ENCODE results near the gene PRCD.

Gene PRCD

GRCh38 chr17:76542984-76543383, 3.1 kb downstream of the PRCD start:
- Histone ChIP-seq H3K9ac (ENCODE audit: low read depth, low read length) (no peak overlapping the region), H3K4me2 (ENCODE audit: insufficient read depth, low read length) (no peak overlapping the region), H3K27me3 (ENCODE audit: insufficient read depth, low read length, poor library complexity) (no peaks in the 10 kb centered on the region), H2AFZ (ENCODE audit: low read depth, low read length) (no peak overlapping the region), H3K36me3 (ENCODE audit: insufficient read depth, low read length) (no peaks in the 10 kb centered on the region), H4K20me1 (ENCODE audit: insufficient read depth, low read length) (no peaks in the 10 kb centered on the region), H3K4me1 (ENCODE audit: insufficient read depth, low read length) (peaks cover 11% of the 10 kb centered on the region), H3K4me3 (ENCODE audit: low read depth in 1 of 2, low read length in 2 of 2) (no peak overlapping the region), H3K79me2 (ENCODE audit: insufficient read depth, low read length) (no peaks in the 10 kb centered on the region), H3K9me3 (ENCODE audit: insufficient read depth, low read length, severe bottlenecking) (no peaks in the 10 kb centered on the region), H3K27ac (ENCODE audit: low read length) (no peak overlapping the region)
- no peak for TF ChIP-seq EZH2 (IDR thresholded peaks at IDR 0.05; ENCODE audit: borderline replicate concordance, low read depth, low read length, severe bottlenecking)
- TF ChIP-seq, protein P1, sequence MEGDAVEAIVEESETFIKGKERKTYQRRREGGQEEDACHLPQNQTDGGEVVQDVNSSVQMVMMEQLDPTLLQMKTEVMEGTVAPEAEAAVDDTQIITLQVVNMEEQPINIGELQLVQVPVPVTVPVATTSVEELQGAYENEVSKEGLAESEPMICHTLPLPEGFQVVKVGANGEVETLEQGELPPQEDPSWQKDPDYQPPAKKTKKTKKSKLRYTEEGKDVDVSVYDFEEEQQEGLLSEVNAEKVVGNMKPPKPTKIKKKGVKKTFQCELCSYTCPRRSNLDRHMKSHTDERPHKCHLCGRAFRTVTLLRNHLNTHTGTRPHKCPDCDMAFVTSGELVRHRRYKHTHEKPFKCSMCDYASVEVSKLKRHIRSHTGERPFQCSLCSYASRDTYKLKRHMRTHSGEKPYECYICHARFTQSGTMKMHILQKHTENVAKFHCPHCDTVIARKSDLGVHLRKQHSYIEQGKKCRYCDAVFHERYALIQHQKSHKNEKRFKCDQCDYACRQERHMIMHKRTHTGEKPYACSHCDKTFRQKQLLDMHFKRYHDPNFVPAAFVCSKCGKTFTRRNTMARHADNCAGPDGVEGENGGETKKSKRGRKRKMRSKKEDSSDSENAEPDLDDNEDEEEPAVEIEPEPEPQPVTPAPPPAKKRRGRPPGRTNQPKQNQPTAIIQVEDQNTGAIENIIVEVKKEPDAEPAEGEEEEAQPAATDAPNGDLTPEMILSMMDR (IDR thresholded peaks at IDR 0.05; ENCODE audit: borderline replicate concordance, extremely low read depth, low read length, poor library complexity, severe bottlenecking) = no peak
- no peak for ATAC-seq (ENCODE audit: insufficient read depth, low read depth)
- no peak for DNase-seq

GRCh38 chr17:76543482-76543825, 3.6 kb downstream of the PRCD start:
- Histone ChIP-seq H3K9ac (ENCODE audit: low read depth, low read length) (no peak overlapping the region), H3K36me3 (ENCODE audit: insufficient read depth, low read length) (no peaks in the 10 kb centered on the region), H3K27me3 (ENCODE audit: insufficient read depth, low read length, poor library complexity) (no peaks in the 10 kb centered on the region), H3K4me3 (ENCODE audit: low read depth in 1 of 2, low read length in 2 of 2) (no peak overlapping the region), H2AFZ (ENCODE audit: low read depth, low read length) (no peak overlapping the region), H3K4me2 (ENCODE audit: insufficient read depth, low read length) (no peak overlapping the region), H4K20me1 (ENCODE audit: insufficient read depth, low read length) (no peaks in the 10 kb centered on the region), H3K4me1 (ENCODE audit: insufficient read depth, low read length) (peaks cover 11% of the 10 kb centered on the region), H3K27ac (ENCODE audit: low read length) (no peak overlapping the region), H3K79me2 (ENCODE audit: insufficient read depth, low read length) (no peaks in the 10 kb centered on the region), H3K9me3 (ENCODE audit: insufficient read depth, low read length, severe bottlenecking) (no peaks in the 10 kb centered on the region)
- no peak for DNase-seq
- no peak for TF ChIP-seq EZH2 (IDR thresholded peaks at IDR 0.05; ENCODE audit: borderline replicate concordance, low read depth, low read length, severe bottlenecking)
- TF ChIP-seq, protein P1 (IDR thresholded peaks at IDR 0.05; ENCODE audit: borderline replicate concordance, extremely low read depth, low read length, poor library complexity, severe bottlenecking) = no peak
- ATAC-seq (ENCODE audit: insufficient read depth, low read depth) = no peak

- no peaks in the 10 kb centered on the region for H3K36me3 ChIP-seq (ENCODE audit: insufficient read depth, low read length)
- no peak overlapping the region for H2AFZ ChIP-seq (ENCODE audit: low read depth, low read length)
- no peak for ATAC-seq (ENCODE audit: insufficient read depth, low read depth)
- TF ChIP-seq EZH2 (IDR thresholded peaks at IDR 0.05; ENCODE audit: borderline replicate concordance, low read depth, low read length, severe bottlenecking) = no peak
- TF ChIP-seq, protein P1 (IDR thresholded peaks at IDR 0.05; ENCODE audit: borderline replicate concordance, extremely low read depth, low read length, poor library complexity, severe bottlenecking) = no peak
- H3K4me1 ChIP-seq (ENCODE audit: insufficient read depth, low read length) = peaks cover 11% of the 10 kb centered on the region
- no peak overlapping the region for H3K27ac ChIP-seq (ENCODE audit: low read length)
- H4K20me1 ChIP-seq (ENCODE audit: insufficient read depth, low read length) = no peaks in the 10 kb centered on the region
- H3K79me2 ChIP-seq (ENCODE audit: insufficient read depth, low read length) = no peaks in the 10 kb centered on the region
- H3K4me3 ChIP-seq (ENCODE audit: low read depth in 1 of 2, low read length in 2 of 2) = no peak overlapping the region
- H3K9me3 ChIP-seq (ENCODE audit: insufficient read depth, low read length, severe bottlenecking) = no peaks in the 10 kb centered on the region
- H3K4me2 ChIP-seq (ENCODE audit: insufficient read depth, low read length) = no peak overlapping the region
- H3K27me3 ChIP-seq (ENCODE audit: insufficient read depth, low read length, poor library complexity) = no peaks in the 10 kb centered on the region
- no peak for DNase-seq
- H3K9ac ChIP-seq (ENCODE audit: low read depth, low read length) = no peak overlapping the region
Measured at GRCh38 chr17:76543826-76544545, 4.1 kb downstream of the PRCD start.

Measured in DND-41 (cell line).